ENCODE results near the gene PPP1R7.

DNA sequence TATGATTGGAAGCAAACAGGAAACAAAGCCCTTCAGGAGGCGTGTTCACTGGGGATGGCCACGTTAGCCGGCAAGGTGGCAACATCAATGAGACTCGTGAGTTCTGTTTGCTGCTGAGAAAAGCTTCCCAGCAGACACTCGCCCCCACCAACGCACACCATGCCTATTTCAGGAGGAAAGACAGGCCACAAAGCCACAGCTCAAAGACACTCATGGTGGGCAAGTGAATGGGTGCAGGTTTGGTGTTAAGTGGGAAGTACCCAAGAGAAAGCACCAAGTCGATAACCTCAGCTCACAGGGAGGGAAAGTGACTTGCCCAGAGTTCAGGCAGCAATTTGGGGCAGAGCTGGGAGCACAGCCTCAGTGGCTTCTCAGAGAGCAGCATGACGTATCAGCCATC is 37.7 kb upstream of the PPP1R7 start:
- TF ChIP-seq POLR2A (IDR thresholded peaks at IDR 0.05; ENCODE audit: borderline replicate concordance, extremely low read depth, insufficient read depth, insufficient read length) (no peak), TCF7L2 (IDR thresholded peaks at IDR 0.05; ENCODE audit: borderline replicate concordance, extremely low read depth, insufficient read depth, insufficient read length) (no peak), EZH2phosphoT487 (IDR thresholded peaks at IDR 0.05; ENCODE audit: borderline replicate concordance) (no peak), SRF (IDR thresholded peaks at IDR 0.05; ENCODE audit: low read depth) (no peak)
- TF ChIP-seq, protein P1, sequence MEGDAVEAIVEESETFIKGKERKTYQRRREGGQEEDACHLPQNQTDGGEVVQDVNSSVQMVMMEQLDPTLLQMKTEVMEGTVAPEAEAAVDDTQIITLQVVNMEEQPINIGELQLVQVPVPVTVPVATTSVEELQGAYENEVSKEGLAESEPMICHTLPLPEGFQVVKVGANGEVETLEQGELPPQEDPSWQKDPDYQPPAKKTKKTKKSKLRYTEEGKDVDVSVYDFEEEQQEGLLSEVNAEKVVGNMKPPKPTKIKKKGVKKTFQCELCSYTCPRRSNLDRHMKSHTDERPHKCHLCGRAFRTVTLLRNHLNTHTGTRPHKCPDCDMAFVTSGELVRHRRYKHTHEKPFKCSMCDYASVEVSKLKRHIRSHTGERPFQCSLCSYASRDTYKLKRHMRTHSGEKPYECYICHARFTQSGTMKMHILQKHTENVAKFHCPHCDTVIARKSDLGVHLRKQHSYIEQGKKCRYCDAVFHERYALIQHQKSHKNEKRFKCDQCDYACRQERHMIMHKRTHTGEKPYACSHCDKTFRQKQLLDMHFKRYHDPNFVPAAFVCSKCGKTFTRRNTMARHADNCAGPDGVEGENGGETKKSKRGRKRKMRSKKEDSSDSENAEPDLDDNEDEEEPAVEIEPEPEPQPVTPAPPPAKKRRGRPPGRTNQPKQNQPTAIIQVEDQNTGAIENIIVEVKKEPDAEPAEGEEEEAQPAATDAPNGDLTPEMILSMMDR (IDR thresholded peaks at IDR 0.05 in 2 of 3, conservative IDR thresholded peaks at IDR 0.05 in 1 of 3; ENCODE audit: borderline replicate concordance in 1 of 3, insufficient read depth in 1 of 3, low read depth in 2 of 3, low read length in 2 of 3) = no peak
- TF ChIP-seq, protein P2, sequence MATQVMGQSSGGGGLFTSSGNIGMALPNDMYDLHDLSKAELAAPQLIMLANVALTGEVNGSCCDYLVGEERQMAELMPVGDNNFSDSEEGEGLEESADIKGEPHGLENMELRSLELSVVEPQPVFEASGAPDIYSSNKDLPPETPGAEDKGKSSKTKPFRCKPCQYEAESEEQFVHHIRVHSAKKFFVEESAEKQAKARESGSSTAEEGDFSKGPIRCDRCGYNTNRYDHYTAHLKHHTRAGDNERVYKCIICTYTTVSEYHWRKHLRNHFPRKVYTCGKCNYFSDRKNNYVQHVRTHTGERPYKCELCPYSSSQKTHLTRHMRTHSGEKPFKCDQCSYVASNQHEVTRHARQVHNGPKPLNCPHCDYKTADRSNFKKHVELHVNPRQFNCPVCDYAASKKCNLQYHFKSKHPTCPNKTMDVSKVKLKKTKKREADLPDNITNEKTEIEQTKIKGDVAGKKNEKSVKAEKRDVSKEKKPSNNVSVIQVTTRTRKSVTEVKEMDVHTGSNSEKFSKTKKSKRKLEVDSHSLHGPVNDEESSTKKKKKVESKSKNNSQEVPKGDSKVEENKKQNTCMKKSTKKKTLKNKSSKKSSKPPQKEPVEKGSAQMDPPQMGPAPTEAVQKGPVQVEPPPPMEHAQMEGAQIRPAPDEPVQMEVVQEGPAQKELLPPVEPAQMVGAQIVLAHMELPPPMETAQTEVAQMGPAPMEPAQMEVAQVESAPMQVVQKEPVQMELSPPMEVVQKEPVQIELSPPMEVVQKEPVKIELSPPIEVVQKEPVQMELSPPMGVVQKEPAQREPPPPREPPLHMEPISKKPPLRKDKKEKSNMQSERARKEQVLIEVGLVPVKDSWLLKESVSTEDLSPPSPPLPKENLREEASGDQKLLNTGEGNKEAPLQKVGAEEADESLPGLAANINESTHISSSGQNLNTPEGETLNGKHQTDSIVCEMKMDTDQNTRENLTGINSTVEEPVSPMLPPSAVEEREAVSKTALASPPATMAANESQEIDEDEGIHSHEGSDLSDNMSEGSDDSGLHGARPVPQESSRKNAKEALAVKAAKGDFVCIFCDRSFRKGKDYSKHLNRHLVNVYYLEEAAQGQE (IDR thresholded peaks at IDR 0.05; ENCODE audit: low read depth) = no peak

Data from HCT116 (cell line).